Subcutaneous adipose tissue (tissue), 4 donors: ENCODE results near the gene AUTS2. TPM values are rescaled to one million over a fixed set of nuclear protein-coding genes. Genes with fewer than 3 reads are reported as not detected.

Source experiments
- total RNA-seq, 4 donors: library from RNA; depleted of rRNA; stranded (reverse); fragments of >200 nt; gene quantifications; one replicate each; pipeline ENCODE4 v1.1.0, GENCODE V29; 2016
- TF ChIP-seq, protein P1 (sequence below): fragments of 450-650 bp; IDR thresholded peaks from one replicate; pipeline ENCODE4 v1.5.1; 2016; ENCODE audit warnings: low read depth, mild to moderate bottlenecking, control low read depth, antibody characterized with exemption, moderate library complexity

AUTS2 gene
- total RNA-seq, 4 donors from 2014 or later: 22.4 to 46.9 (median 27.4) TPM

DNA sequence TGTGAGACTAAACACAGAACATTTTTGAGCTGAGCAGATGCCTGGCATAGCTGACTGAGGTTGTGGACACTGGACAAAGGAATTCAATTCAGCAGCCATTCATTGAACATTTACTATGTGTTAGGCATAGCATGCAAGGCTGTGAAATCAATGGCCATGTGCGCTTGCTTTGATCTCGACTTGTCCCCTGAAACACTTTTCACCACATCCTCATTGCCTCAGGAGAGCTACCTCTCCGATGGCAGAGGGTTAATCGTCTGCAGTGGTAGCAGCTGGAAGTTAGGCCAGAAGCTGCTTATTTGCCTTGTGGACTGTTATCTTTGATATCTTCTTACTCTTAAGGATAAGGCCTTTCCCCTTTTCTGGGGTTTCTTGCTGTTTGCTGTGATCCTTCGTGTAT is 297.8 kb downstream of the AUTS2 start:
- TF ChIP-seq, protein P1, sequence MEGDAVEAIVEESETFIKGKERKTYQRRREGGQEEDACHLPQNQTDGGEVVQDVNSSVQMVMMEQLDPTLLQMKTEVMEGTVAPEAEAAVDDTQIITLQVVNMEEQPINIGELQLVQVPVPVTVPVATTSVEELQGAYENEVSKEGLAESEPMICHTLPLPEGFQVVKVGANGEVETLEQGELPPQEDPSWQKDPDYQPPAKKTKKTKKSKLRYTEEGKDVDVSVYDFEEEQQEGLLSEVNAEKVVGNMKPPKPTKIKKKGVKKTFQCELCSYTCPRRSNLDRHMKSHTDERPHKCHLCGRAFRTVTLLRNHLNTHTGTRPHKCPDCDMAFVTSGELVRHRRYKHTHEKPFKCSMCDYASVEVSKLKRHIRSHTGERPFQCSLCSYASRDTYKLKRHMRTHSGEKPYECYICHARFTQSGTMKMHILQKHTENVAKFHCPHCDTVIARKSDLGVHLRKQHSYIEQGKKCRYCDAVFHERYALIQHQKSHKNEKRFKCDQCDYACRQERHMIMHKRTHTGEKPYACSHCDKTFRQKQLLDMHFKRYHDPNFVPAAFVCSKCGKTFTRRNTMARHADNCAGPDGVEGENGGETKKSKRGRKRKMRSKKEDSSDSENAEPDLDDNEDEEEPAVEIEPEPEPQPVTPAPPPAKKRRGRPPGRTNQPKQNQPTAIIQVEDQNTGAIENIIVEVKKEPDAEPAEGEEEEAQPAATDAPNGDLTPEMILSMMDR: no peak

DNA sequence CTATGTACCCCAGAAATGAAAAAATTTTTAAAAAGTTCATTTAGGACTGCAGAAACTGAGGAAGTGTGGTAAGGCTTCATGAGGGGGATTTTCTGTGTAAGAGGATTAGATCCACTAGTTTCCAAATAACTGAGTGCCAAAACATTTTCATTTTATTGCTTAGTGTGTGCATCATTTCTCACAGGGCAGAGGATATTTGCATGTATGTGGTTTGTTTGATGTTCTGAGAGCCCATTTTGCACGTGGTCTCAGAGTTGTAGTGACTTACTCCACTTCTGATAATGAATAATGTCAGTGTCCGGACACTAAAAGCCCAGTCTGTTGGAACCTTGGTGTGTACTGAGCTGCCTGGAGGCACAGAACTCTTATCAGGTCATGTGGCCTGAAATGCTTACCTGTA is 299.9 kb downstream of the AUTS2 start:
- TF ChIP-seq, protein P1: no peak

DNA sequence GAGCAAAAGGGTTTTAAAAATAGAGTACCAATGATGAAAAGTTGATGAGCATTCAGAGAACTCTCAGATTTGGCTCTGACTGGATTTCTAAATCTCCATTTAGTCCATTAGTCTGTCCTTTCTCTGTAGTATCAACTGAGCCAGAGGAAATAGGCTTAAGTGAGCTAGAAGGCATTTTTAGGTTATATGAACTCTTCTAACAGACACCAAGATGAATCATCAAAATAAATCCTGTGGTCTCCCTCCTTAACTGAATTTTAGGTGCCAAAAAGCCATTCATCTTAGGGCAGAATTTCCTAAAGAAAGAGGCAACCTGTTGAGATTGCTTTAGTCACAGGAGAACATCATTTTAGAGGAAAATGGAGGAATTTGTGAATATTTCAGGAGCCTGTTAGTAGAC is 305.1 kb downstream of the AUTS2 start:
- TF ChIP-seq, protein P1: no peak

DNA sequence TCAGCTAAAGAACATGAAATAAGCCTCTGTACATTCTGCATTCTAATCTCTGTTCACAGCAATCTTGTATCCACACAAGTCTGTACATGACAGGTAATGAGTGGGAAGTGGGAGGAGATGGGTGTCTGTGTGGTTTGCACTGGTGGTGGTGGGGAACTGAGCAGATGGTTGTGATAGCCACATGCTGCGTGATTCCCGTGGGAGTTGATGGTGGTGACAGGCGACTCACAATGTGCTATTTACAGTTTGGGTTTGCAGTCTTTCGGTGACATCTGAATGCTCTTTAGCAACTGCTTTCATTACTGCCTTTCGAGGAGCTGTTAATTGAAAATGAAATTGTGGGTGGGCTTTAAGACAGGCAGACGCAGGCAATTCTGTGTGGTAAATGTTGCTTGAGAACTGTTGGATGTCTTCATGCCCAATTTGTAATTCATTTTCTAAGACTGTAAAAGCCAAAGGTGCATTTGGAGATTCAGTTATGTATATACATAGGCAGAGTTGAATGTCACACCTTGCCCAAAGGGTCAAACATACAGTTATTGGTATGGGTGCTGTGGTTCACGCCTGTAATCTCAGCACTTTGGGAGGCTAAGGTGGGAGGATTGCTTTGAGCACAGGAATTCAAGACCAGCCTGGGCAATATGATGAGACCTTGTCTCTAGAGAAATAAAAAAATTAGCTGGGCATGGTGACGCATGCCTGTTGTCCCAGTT is 308.2 kb downstream of the AUTS2 start:
- TF ChIP-seq, protein P1: no peak

DNA sequence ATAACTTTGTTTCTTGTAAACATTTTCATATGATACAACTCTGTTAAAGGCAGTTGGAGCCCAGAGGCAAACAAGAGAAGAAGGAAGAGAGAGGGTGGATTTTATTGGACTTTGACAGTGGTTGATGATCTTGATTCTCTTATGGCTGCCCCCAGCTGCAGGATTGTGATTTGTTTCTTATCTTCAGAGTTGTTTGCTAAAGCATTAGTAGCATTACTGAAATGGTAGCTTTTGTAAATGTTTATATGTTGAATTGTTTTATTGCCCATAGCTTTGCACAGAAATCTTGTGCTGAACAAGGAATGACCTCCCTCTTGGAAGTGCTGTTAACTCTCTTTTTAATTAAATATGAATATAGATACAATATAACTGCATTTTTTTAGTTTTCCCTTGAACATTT is 309.4 kb downstream of the AUTS2 start:
- TF ChIP-seq, protein P1: no peak

DNA sequence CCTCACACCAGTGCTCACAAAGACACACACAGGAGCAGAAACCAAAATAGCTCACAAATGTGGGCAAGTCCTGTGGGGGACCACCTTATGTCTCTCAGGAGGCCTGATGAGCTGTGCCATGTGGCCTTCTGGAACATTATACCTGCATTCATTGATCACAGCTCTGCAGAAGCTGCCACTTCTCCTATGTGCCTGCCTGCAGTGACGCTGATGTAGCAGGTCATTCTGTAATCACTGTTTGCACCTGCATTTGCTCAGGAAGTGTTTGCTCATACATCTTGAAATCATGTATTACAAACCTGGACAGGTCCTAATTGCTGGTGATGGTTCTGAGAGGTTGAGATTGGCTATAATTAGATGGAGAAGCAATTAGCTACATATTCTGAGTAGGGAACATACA is 310.2 kb downstream of the AUTS2 start:
- TF ChIP-seq, protein P1: no peak

DNA sequence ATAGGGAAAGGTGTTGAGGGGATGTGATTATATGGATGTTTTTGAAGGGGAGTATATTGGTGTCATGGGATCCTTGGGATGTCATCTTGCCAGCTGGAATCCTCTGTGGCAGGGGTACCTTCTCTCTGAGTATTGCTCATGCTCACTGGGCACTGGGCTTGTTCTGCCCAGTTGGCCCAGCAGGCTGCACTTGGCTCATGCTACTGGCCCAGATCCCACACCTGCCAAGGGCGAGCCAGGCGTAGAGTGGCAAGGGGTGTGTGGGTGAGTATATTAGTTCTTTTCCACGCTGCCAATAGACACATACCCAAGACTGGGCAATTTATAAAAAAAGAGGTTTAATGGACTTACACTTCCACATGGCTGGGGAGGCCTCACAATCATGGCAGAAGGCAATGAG is 311.9 kb downstream of the AUTS2 start:
- TF ChIP-seq, protein P1: no peak
